Measurements from ENCODE around the gene GIT2. TPM values are rescaled to one million over a fixed set of nuclear protein-coding genes. Genes with fewer than 3 reads are reported as not detected.
"Not testable (repeated sequence)": the region's sequence is repeated elsewhere in the genome, so short reads cannot be mapped to it uniquely, and the experiment has no call there.

The GIT2 gene
- total RNA-seq, 3 donors from 2014 or later, result 33.3 to 46.2 (median 39.6) TPM

DNA sequence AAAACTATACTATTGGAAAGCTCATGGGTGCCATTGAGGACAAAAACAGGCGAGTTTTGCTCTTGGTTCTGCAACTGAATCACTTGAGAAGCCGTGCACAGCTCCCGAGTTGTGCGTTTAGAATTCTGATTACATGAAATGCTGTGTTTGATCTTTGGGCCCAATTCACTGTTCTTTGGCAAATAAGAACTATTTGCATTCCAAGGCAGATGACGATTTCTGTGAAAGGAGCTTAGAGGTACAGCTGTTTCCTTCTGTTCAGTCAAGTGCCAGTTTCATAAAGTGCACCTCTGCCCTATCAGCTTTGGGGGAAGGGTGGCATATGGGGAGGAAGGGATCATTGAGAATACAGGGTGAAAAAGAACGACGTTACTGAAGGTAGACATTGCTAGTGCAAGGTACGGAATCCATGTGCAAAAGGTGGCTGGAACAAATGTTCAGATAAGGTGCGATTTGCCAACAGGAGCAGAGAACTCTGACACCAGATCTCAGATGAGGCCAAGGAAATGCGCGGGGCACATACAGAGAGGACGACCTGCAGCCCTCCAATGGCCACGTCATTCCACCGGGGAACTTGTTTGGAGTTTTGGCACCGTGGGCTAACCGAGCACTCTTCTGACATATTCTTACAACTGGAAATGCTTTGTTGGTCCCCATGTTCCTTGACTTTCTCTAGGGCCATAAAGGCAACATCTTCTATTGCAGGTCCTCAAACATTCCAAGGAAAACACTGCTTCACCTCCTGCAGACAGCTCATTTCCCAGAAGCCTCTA, 66.0 kb downstream of the GIT2 start:
- TF ChIP-seq, protein P1, sequence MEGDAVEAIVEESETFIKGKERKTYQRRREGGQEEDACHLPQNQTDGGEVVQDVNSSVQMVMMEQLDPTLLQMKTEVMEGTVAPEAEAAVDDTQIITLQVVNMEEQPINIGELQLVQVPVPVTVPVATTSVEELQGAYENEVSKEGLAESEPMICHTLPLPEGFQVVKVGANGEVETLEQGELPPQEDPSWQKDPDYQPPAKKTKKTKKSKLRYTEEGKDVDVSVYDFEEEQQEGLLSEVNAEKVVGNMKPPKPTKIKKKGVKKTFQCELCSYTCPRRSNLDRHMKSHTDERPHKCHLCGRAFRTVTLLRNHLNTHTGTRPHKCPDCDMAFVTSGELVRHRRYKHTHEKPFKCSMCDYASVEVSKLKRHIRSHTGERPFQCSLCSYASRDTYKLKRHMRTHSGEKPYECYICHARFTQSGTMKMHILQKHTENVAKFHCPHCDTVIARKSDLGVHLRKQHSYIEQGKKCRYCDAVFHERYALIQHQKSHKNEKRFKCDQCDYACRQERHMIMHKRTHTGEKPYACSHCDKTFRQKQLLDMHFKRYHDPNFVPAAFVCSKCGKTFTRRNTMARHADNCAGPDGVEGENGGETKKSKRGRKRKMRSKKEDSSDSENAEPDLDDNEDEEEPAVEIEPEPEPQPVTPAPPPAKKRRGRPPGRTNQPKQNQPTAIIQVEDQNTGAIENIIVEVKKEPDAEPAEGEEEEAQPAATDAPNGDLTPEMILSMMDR (IDR thresholded peaks at IDR 0.05), result no peak
- peaks cover 7% of the 10 kb centered on the region for H3K4me1 ChIP-seq (ENCODE audit: low read depth)
- ATAC-seq (no peak), DNase-seq (no peak)
- H3K36me3 ChIP-seq (ENCODE audit: low read depth), result peaks cover 12% of the 10 kb centered on the region
- H3K9me3 ChIP-seq, result no peaks in the 10 kb centered on the region
- no peak overlapping the region for H3K4me3 ChIP-seq
- intact Hi-C loops (cut with DNase I, micrococcal nuclease), result no loop called here

DNA sequence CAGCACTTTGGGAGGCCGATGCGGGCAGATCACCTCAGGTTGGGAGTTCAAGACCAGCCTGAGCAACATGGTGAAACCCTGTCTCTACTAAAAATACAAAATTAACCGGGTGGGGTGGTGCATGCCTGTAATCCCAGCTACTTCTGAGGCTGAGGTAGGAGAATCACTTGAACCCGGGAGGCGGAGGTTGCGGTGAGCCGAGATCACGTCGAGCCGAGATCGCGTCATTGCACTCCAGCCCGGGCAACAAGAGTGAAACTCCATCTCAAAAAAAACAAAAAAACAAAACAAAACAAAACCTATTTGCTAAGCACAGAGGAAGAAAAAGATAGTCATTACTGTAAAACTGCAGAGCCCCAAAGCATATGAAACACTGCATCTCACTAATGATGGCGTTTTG, 66.8 kb downstream of the GIT2 start:
- H3K4me1 ChIP-seq (ENCODE audit: low read depth); DNase-seq; H3K4me3 ChIP-seq; H3K9me3 ChIP-seq; intact Hi-C loops (cut with DNase I, micrococcal nuclease); ATAC-seq: not testable (repeated sequence)
- peaks cover 12% of the 10 kb centered on the region for H3K36me3 ChIP-seq (ENCODE audit: low read depth)

DNA sequence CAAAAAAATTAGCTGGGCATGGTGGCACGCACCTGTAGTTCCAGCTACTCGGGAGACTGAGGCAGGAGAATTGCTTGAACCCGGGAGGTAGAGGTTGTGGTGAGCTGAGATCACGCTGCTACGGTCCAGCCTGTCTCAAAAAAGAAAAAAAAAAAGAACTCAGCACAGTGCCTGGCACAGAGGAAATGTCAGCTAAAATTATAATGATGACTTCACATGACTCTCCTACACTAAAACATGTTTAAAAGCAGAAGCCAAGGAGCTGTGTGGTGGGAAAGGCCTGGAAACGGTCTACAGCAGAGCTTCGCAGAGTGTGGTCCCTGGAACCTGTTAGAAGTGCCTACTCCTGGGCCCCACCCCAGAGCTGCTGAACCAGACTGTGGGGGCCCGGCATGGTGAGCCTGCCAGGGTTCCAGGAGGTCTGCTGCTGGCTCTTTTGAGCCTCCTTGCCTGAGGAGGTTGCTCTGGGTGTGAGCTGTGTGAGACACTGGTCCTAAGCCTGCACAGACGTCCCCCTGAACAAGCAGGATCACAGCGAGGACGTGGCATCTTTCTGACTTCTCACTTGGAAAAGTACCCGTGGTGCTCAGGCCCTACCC, 68.0 kb downstream of the GIT2 start:
- no peak for DNase-seq
- Histone ChIP-seq H3K36me3 (ENCODE audit: low read depth) (peaks cover 12% of the 10 kb centered on the region), H3K9me3 (no peaks in the 10 kb centered on the region), H3K4me1 (ENCODE audit: low read depth) (peaks cover 7% of the 10 kb centered on the region), H3K4me3 (no peak overlapping the region)
- TF ChIP-seq, protein P1 (IDR thresholded peaks at IDR 0.05), result no peak
- intact Hi-C loops (cut with DNase I, micrococcal nuclease), result no loop called here
- ATAC-seq, result no peak

DNA sequence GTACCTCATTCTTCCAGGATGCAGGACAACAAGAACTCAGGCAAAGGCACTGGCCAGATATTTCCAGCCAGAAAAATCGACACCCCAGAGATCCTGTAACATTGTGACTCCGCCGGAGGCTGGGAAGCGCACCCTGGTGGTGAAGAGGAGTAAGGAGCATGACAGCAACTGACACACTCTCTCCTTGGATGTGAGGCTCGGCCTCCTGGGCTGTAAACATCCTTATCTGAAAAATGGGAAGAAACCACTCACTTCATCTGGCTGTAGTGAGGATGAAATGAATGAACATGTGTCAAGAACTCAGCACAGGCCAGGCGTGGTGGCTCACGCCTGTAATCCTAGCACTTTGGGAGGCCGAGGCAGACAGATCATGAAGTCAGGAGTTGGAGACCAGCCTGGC, 68.5 kb downstream of the GIT2 start:
- H3K9me3 ChIP-seq, result no peaks in the 10 kb centered on the region
- peaks cover 7% of the 10 kb centered on the region for H3K4me1 ChIP-seq (ENCODE audit: low read depth)
- ATAC-seq (peak; percentile 86), DNase-seq (peak in 2 of 3 donors; percentile 32 to 42)
- intact Hi-C loops (cut with DNase I, micrococcal nuclease), result no loop called here
- TF ChIP-seq, protein P1 (IDR thresholded peaks at IDR 0.05), result peak; percentile 29
- peaks cover 7% of the 10 kb centered on the region for H3K36me3 ChIP-seq (ENCODE audit: low read depth)
- no peak overlapping the region for H3K4me3 ChIP-seq

DNA sequence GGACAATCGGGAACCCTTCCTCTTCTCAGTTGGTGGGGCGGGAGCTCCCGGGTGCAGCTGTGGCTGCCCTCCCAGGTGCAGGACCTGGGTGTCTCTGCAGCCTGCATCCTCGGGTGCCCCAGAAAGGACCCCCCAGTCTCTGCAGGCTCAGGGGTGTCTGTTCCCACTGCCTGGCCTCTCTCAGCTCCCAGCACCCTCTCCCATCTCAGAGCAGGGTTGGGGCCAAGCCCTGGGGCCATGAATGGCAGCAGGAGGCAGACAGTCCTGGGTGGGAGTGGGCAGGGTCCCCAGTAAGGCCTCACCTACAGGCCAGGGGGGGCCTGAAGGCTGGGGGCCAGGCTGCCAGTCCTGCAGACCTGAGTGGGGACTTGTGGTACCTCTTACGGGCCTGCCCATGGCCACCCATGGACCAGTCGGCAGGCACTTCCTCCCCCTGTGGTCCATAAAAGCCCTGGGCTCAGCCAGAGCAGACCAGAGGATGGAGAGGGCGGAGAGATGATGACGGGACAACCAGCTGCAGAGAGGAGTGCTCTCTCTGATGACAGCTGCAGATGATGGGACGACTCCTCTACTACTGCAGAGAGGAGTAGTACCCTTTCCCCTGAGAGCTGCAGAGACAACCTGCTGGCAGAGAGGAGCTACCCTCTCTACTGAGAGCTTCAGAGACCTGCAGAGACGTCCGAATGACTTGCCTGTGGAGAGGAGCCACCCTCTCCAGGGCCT, 69.5 kb downstream of the GIT2 start:
- Histone ChIP-seq H3K4me1 (ENCODE audit: low read depth) (peaks cover 7% of the 10 kb centered on the region), H3K36me3 (ENCODE audit: low read depth) (no peaks in the 10 kb centered on the region), H3K4me3 (no peak overlapping the region), H3K9me3 (no peaks in the 10 kb centered on the region)
- TF ChIP-seq, protein P1 (IDR thresholded peaks at IDR 0.05), result no peak
- intact Hi-C loops (cut with DNase I, micrococcal nuclease), result no loop called here
- no peak for DNase-seq
- no peak for ATAC-seq

DNA sequence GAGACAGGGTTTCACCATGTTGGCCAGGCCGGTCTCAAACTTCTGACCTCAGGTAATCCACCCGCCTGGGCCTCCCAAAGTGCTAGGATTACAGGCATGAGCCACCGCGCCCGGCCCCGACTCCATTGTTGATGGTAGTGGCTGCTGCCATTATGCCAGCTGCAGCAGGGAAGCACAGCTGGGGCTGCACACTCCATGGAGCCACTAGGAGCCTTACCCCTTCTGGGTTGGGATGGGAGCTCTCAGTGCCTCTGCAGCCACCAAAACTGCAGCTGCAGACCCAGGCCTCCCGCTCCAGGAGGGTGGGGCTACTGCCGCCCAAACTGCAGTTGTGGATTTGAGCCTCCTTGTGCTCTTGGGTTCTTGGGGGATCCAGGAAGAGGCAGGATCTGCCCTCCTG, 70.2 kb downstream of the GIT2 start:
- intact Hi-C loops (cut with DNase I, micrococcal nuclease), result no loop called here
- H3K36me3 ChIP-seq (ENCODE audit: low read depth), result no peaks in the 10 kb centered on the region
- DNase-seq, result no peak

More for the DNA sequence above, 70.2 kb downstream of the GIT2 start:
- Histone ChIP-seq H3K4me3 (no peak overlapping the region), H3K9me3 (no peaks in the 10 kb centered on the region), H3K4me1 (ENCODE audit: low read depth) (peaks cover 7% of the 10 kb centered on the region)
- TF ChIP-seq, protein P1 (IDR thresholded peaks at IDR 0.05), result no peak
- no peak for ATAC-seq
